HFF-Myc (cell line): ENCODE measurements around the gene SLBP.

Source experiments
- DNase-seq: peaks from one replicate; pipeline ENCODE4 v3.0.0-alpha.2; 2011; ENCODE audit warnings: low read depth; ENCODE audit errors: extremely low read depth
- H3K4me3 ChIP-seq: replicated peaks from 2 replicates; pipeline ENCODE4 v1.5.1; 2011; ENCODE audit warnings: low read depth, mild to moderate bottlenecking, control low read depth, low read length
- CTCF ChIP-seq: IDR thresholded peaks from 2 replicates; pipeline ENCODE4 v1.5.1; 2012; ENCODE audit warnings: mild to moderate bottlenecking, low read depth, low read length, control low read depth; ENCODE audit errors: missing control alignments

SLBP gene

GRCh38 chr4:1695913-1696312 is 16.2 kb downstream of the SLBP start:
- no peak for DNase-seq
- no peak overlapping the region for H3K4me3 ChIP-seq
- TF ChIP-seq CTCF = no peak

GRCh38 chr4:1693131-1693896 is 18.8 kb downstream of the SLBP start:
- H3K4me3 ChIP-seq = no peak overlapping the region
- DNase-seq = peak; percentile 55
- peak; percentile 98 for TF ChIP-seq CTCF

- TF ChIP-seq CTCF = no peak
- H3K4me3 ChIP-seq = no peak overlapping the region
- DNase-seq = no peak
These were observed 20.3 kb downstream of the SLBP start for GRCh38 chr4:1691737-1692373.

- no peak for TF ChIP-seq CTCF
These were observed 21.4 kb downstream of the SLBP start for GRCh38 chr4:1690698-1691097.

GRCh38 chr4:1686440-1687036 is 25.6 kb downstream of the SLBP start:
- no peak for TF ChIP-seq CTCF
- DNase-seq = no peak
- H3K4me3 ChIP-seq = no peak overlapping the region

More at GRCh38 chr4:1690698-1691097, 21.4 kb downstream of the SLBP start:
- H3K4me3 ChIP-seq = no peak overlapping the region
- no peak for DNase-seq

GRCh38 chr4:1685235-1686150 is 26.6 kb downstream of the SLBP start:
- no peak for DNase-seq
- TF ChIP-seq CTCF = no peak
- no peak overlapping the region for H3K4me3 ChIP-seq
